Measurements from ENCODE around the gene DEPDC4. TPM values are rescaled to one million over a fixed set of nuclear protein-coding genes. Genes with fewer than 3 reads are reported as not detected.

DEPDC4 gene
- total RNA-seq, 1 donor from 2014 or later, result 0.74 TPM

DNA sequence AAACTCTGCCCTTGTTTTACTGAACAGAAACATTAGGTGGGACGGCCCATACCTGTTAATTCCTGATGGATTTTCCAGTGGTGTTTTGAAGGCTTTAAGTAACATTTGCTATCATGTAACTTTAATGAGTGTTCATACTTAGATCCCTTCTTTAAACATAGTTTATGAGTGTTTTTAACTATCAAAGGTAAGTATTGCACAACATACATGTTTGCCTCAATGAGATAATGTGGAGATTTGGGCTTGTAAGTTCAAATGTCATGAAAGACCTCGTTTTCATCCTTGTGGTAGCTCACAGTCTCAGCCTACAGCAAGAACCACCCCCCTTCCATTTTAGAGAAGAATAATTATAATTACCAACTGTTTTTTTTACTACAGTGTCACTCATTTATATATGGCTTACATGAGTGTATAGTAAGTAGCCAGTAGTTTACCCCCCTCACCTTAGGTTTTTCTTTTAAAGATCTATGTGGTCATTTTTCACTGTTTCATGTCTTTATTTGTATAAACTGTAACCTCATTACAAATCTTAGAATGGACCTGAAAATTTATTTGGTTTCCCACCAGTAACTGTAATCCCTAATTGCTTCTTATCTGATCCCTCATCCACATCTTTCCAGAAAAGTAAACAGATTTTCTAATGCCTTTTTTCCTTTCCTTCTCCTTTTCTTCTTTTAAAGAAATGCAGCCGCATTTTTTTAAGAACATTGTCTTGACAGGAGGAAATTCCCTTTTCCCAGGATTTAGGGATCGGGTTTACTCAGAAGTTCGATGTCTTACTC lies 47.4 kb downstream of the DEPDC4 start:
- intact Hi-C loops (cut with micrococcal nuclease), result no loop called here

GRCh38 chr12:100216337-100216736 lies 50.5 kb downstream of the DEPDC4 start:
- intact Hi-C loops (cut with micrococcal nuclease), result no loop called here

GRCh38 chr12:100215209-100215608 lies 51.7 kb downstream of the DEPDC4 start:
- intact Hi-C loops (cut with micrococcal nuclease), result no loop called here

DNA sequence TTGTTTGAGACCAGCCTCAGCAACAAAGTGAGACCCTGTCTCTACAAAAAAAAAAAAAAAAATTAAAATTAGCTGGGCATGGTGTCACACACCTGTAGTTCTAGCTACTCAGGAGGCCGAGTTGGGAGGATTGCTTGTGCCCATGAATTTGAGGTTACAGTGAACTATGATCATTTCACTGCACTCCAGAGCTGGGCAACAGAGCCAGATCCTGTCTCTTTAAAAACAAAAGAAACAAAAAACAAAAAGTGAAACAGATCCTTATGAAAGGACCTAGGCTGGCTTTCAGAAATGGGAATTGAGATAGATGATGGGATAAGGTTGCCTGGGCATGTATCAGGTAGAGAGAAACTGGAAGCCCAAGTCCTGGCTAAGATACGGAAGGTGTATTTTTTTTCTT lies 52.4 kb downstream of the DEPDC4 start:
- intact Hi-C loops (cut with micrococcal nuclease), result no loop called here

DNA sequence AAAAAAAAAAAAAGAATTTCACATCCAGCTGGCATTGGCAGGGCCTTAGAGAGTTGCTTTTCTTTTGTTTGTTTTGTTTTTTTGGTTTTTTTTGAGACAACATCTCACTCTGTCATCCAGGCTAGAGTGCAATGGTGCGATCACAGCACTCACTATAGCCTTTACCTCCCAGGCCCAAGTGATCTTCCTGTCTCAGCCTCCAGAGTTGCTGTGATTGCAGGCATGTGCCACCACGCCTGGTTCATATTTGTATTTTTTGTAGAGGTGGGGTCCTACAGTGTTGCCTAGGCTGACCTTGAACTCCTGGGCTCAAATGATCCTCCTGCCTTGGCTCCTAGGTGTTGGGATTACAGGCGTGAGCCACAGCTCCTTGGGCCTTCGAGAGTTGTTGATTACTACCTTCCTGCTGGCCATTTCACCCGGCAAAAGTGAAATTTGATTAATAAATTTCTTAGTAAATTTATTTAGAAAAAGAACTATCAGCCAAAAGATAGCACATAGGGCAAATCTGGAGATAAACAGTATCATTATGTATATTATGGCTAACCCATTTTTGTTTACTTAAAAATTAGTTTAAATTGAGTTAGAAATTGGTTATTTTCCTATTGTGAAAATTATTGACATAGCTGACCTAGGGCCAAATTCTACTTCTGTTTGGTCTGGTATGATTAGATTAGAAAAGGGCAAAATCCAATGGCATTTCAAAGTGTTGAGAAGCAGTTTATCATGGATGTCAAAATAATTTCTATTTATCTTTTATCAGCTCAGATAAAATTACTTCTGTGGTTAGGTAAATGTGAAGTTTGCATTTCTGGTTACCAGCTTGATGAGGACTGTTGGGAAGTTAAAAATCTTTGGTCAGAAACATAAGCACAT lies 53.6 kb downstream of the DEPDC4 start:
- intact Hi-C loops (cut with micrococcal nuclease), result no loop called here

DNA sequence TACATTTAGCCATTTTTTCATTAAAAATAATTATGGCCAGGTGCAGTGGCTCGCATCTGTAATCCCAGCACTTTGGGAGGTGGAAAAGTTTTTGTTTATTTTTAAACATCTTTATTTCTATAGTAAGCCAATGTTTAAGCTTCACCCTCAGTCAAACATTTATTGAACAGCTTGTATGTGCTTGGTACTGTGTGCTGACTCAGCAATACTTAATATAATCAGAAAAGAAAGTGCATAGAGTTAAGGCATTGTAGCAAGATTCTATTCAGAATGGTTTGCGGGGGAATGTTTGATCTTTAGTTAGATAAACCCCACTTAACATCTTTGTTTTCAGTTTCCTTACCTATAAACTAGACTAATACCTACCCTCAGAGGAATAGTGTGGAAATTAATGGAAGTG lies 55.2 kb downstream of the DEPDC4 start:
- intact Hi-C loops (cut with micrococcal nuclease), result no loop called here

- intact Hi-C loops (cut with micrococcal nuclease), result loop anchor here (10.0 kb wide), 1 partner anchor 1626 kb away; the partner anchor contains the start of gene GNPTAB
These were observed 58.0 kb downstream of the DEPDC4 start for GRCh38 chr12:100208834-100209233.

- intact Hi-C loops (cut with micrococcal nuclease), result loop anchor here (10.0 kb wide), 1 partner anchor 1627 kb away; the partner anchor contains the start of gene GNPTAB
These were observed 59.6 kb downstream of the DEPDC4 start for GRCh38 chr12:100207311-100207710.

DNA sequence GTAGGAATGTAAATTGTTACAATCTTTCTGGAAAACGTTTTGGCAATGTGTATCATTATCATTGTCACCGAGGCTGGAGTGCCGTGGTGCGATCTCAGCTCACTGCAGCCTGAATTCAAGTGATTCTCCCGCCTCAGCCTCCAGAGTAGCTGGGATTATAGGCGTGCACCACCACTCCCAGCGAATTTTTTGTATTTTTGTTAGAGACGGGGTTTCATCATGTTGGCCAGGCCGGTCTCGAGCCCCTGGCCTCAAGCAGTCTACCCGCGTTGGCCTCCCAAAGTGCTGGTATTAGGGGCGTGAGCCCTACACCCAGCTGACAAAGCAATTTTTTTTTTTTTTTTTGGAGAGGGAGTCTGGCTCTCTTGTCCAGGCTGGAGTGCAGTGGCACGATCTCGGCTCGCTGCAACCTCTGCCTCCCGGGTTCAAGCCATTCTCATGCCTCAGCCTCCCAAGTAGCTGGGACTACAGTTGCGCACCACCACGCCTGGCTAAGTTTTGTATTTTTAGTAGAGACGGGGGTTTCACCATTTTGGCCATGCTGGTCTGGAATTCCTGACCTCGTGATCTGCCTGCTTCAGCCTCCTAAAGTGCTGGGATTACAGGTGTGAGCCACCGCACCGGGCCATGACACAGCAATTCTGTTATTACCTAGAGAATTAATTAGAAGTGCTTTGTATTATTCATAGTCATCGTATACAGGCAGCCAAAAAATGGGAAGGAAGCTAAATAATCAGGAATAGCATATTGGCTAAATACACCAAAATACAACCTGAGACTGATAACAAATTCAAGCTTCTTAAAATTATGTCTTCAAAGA lies 65.1 kb downstream of the DEPDC4 start:
- intact Hi-C loops (cut with micrococcal nuclease), result loop anchor here (2.0 to 10.0 kb wide), 3 partner anchors 1609 to 1685 kb away; partner anchors contain the start of genes GNPTAB, SLC25A3 and TMPO

- intact Hi-C loops (cut with micrococcal nuclease), result loop anchor here (1.0 to 10.0 kb wide), 10 partner anchors 36 to 1683 kb away; partner anchors contain the start of genes BLTP3B, DEPDC4, GAS2L3 and GNPTAB
These were observed 66.3 kb downstream of the DEPDC4 start, which contains the start of gene ACTR6 for GRCh38 chr12:100200463-100201181. TSS of gene ACTR6 (plus strand) at chr12:100200815. CDS start at chr12:100200852, 37 bp downstream.

DNA sequence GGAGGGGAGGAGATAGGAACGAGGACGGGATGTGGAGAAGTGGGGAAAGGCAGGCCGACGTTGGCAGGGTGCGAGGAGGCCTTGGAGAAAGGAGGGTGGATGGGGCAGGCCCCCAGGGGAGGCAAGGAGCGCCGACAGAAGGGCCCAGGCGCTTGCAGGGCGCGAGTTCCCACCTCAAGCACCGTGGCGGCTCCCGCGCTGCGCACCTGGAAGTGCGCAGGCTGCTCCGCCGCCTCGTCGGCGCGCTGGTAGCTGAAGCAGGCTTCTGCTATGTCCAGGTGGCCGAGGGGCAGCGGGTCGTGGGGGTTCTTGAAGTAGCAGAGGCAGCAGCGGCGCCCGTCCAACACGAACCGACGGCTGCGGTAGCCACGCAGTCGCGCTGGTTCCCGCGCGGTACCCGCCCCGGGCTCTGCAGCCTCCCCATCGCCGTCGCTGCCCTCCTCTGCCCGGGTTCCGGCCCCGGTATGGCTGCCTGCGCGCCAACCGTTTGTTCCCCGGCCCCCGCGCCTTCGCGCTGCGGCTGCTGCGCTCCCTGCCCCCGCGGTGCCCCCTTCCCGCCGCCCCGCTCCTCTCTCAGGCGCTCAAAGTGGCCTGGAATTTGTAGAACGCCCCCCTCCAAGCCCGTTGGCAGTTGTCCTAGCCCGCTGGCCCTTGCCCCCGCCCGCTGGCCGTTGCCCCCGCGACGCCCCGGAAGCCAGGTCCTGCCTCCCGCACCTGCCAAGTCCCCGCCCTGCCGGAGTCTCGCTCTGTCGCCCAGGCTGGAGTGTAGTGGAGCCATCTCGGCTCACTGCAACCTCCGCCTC lies 67.3 kb downstream of the DEPDC4 start:
- intact Hi-C loops (cut with micrococcal nuclease), result loop anchor here (1.0 to 10.0 kb wide), 10 partner anchors 35 to 1682 kb away; partner anchors contain the start of genes BLTP3B, DEPDC4, GAS2L3 and GNPTAB

- intact Hi-C loops (cut with micrococcal nuclease), result no loop called here
These were observed 67.9 kb downstream of the DEPDC4 start for GRCh38 chr12:100199023-100199346.

GRCh38 chr12:100197486-100197885 lies 69.4 kb downstream of the DEPDC4 start:
- intact Hi-C loops (cut with micrococcal nuclease), result no loop called here

GRCh38 chr12:100193085-100193484 lies 73.8 kb downstream of the DEPDC4 start:
- intact Hi-C loops (cut with micrococcal nuclease), result no loop called here

Other genes with a start within 250 kb of the DEPDC4 start
- 37.0 and 39.2 TPM in 2 replicates for gene BLTP3B, start 124.2 kb downstream of the DEPDC4 start, total RNA-seq
- 33.5 and 36.3 TPM in 2 replicates for gene ACTR6, start 66.3 kb downstream of the DEPDC4 start, total RNA-seq
- 39.0 and 41.7 TPM in 2 replicates for gene SCYL2, start 98 bp upstream of the DEPDC4 start, total RNA-seq
- gene SLC17A8, start 90.0 kb upstream of the DEPDC4 start, total RNA-seq, result not detected in 2 replicates
- gene NR1H4, start 206.8 kb upstream of the DEPDC4 start, total RNA-seq, result not detected in 2 replicates